Neural cell (in vitro differentiated cells): ENCODE data around the gene PRSS33. TPM values are rescaled to one million over a fixed set of nuclear protein-coding genes. Genes with fewer than 3 reads are reported as not detected.

Experiments
- H2AFZ ChIP-seq: fragments of 200-600, 300-800 bp; sonication (generic), shearing (Covaris generic); 2 replicates; pipeline ENCODE4 v1.6.0; 2014; ENCODE audit warnings: low read depth, mild to moderate bottlenecking, antibody characterized with exemption, low read length, moderate library complexity
- H3F3A ChIP-seq: fragments of 200-600 bp; shearing (Covaris generic); 2 replicates; pipeline ENCODE4 v1.6.1; 2016; ENCODE audit warnings: mild to moderate bottlenecking, moderate library complexity, mixed read lengths, antibody characterized with exemption, low read length; ENCODE audit not compliant: insufficient read depth, poor library complexity, severe bottlenecking
- H3K27ac ChIP-seq: fragments of 200-600, 300-800 bp; sonication (generic), shearing (Covaris generic); 2 replicates; pipeline ENCODE4 v1.5.1; 2014; ENCODE audit warnings: mild to moderate bottlenecking, low read length, moderate library complexity
- H3K27me3 ChIP-seq: fragments of 300-800, 200-600 bp; sonication (generic), shearing (Covaris generic); 2 replicates; pipeline ENCODE4 v1.6.0; 2014; ENCODE audit warnings: mild to moderate bottlenecking, low read depth, low read length, moderate library complexity; ENCODE audit not compliant: insufficient read depth
- H3K36me3 ChIP-seq: fragments of 300-800, 200-600 bp; sonication (generic), shearing (Covaris generic); 2 replicates; pipeline ENCODE4 v1.5.1; 2014; ENCODE audit warnings: mild to moderate bottlenecking, antibody characterized with exemption, low read length, moderate library complexity; ENCODE audit not compliant: insufficient read depth
- H3K4me2 ChIP-seq: fragments of 300-800, 200-600 bp; sonication (generic), shearing (Covaris generic); 2 replicates; pipeline ENCODE4 v1.6.0; 2014; ENCODE audit warnings: mild to moderate bottlenecking, low read length
- H3K4me3 ChIP-seq: fragments of 300-800, 200-600 bp; sonication (generic), shearing (Covaris generic); 2 replicates; pipeline ENCODE4 v1.5.1; 2014; ENCODE audit warnings: mild to moderate bottlenecking, low read length, moderate library complexity
- H3K79me2 ChIP-seq: fragments of 200-600 bp; shearing (Covaris generic); replicated peaks from 2 replicates; pipeline ENCODE4 v1.6.0; 2014; ENCODE audit warnings: mild to moderate bottlenecking, low read length, moderate library complexity; ENCODE audit not compliant: insufficient read depth
- H3K9ac ChIP-seq: fragments of 300-800, 200-600 bp; sonication (generic), shearing (Covaris generic); 2 replicates; pipeline ENCODE4 v1.6.1; 2016; ENCODE audit warnings: mild to moderate bottlenecking, low read length, mixed read lengths
- H3K9me2 ChIP-seq: fragments of 200-600 bp; shearing (Covaris generic); 2 replicates; pipeline ENCODE4 v1.6.1; 2016; ENCODE audit warnings: mild to moderate bottlenecking, low read length, mixed read lengths; ENCODE audit not compliant: insufficient read depth
- H3K9me3 ChIP-seq: fragments of 200-600, 300-800 bp; sonication (generic), shearing (Covaris generic); 2 replicates; pipeline ENCODE4 v1.6.1; 2016; ENCODE audit warnings: mild to moderate bottlenecking, mixed run types, low read length, moderate library complexity, mixed read lengths
- H4K20me1 ChIP-seq: fragments of 200-600 bp; shearing (Covaris generic); 2 replicates; pipeline ENCODE4 v1.6.1; 2016; ENCODE audit warnings: mild to moderate bottlenecking, mixed run types; ENCODE audit not compliant: insufficient read depth
- CTCF ChIP-seq: fragments of 450-650 bp; IDR thresholded peaks from 2 replicates; pipeline ENCODE4 v1.5.1; 2014; ENCODE audit warnings: antibody characterized with exemption, mild to moderate bottlenecking, moderate library complexity; ENCODE audit not compliant: poor library complexity, severe bottlenecking
- EP300 ChIP-seq: fragments of 450-650 bp; conservative IDR thresholded peaks from 2 replicates; pipeline ENCODE4 v1.6.1; 2014; ENCODE audit warnings: antibody characterized with exemption, mild to moderate bottlenecking, moderate library complexity; ENCODE audit not compliant: poor library complexity, severe bottlenecking
- EZH2 ChIP-seq: fragments of 200-600, 300-800 bp; shearing (Covaris generic), sonication (generic); IDR thresholded peaks from 2 replicates; pipeline ENCODE4 v1.6.1; 2014; ENCODE audit warnings: antibody characterized with exemption, low read length, borderline replicate concordance, mild to moderate bottlenecking; ENCODE audit not compliant: insufficient read depth, poor library complexity, severe bottlenecking
- MXI1 ChIP-seq: fragments of 450-650 bp; conservative IDR thresholded peaks from 2 replicates; pipeline ENCODE4 v1.6.1; 2014; ENCODE audit warnings: antibody characterized with exemption, mild to moderate bottlenecking; ENCODE audit not compliant: poor library complexity, severe bottlenecking
- POLR2AphosphoS5 ChIP-seq: IDR thresholded peaks from 2 replicates; pipeline ENCODE4 v1.6.1; 2012
- RAD21 ChIP-seq: fragments of 450-650 bp; conservative IDR thresholded peaks from 2 replicates; pipeline ENCODE4 v1.6.1; 2014; ENCODE audit warnings: antibody characterized with exemption, mild to moderate bottlenecking, moderate library complexity
- REST ChIP-seq: IDR thresholded peaks from 2 replicates; pipeline ENCODE4 v1.6.1; 2012; ENCODE audit warnings: borderline replicate concordance
- SMC3 ChIP-seq: fragments of 450-650 bp; conservative IDR thresholded peaks from 2 replicates; pipeline ENCODE4 v1.6.1; 2014; ENCODE audit warnings: antibody characterized with exemption, mild to moderate bottlenecking, moderate library complexity; ENCODE audit not compliant: poor library complexity
- TAF1 ChIP-seq: IDR thresholded peaks from 2 replicates; pipeline ENCODE4 v1.6.1; 2012; ENCODE audit warnings: low read depth
- polyA plus RNA-seq: library from polyadenylated mRNA; depleted of rRNA; stranded (reverse); fragments of >200 nt; gene quantifications from 2 replicates; pipeline ENCODE4 v1.2.3, GENCODE V29; 2014

Gene PRSS33
- polyA plus RNA-seq, 1 donor from 2014 or later, result not detected

- Histone ChIP-seq H3K4me2 (no peak overlapping the region), H3K36me3 (no peaks in the 10 kb centered on the region), H3F3A (no peaks in the 10 kb centered on the region), H3K9me2 (no peaks in the 10 kb centered on the region), H3K79me2 (no peaks in the 10 kb centered on the region), H2AFZ (no peak overlapping the region), H3K27ac (no peak overlapping the region), H3K9ac (no peak overlapping the region), H3K4me3 (no peak overlapping the region), H3K27me3 (no peaks in the 10 kb centered on the region), H3K9me3 (no peaks in the 10 kb centered on the region), H4K20me1 (no peaks in the 10 kb centered on the region)
- TF ChIP-seq POLR2AphosphoS5, result no peak
- no peak for TF ChIP-seq REST
- TF ChIP-seq TAF1, result no peak
- TF ChIP-seq EP300, result no peak
- no peak for TF ChIP-seq EZH2
- TF ChIP-seq MXI1, result no peak
- TF ChIP-seq CTCF, result no peak
- TF ChIP-seq RAD21, result no peak
- TF ChIP-seq SMC3, result no peak
These were observed 24.5 kb upstream of the PRSS33 start for GRCh38 chr16:2811703-2812471.

- no peak overlapping the region for H2AFZ ChIP-seq
- no peaks in the 10 kb centered on the region for H4K20me1 ChIP-seq
- H3K27ac ChIP-seq, result no peak overlapping the region
- no peaks in the 10 kb centered on the region for H3K9me3 ChIP-seq
- H3K9ac ChIP-seq, result no peak overlapping the region
- TF ChIP-seq TAF1 (no peak), EP300 (no peak), MXI1 (no peak), SMC3 (no peak), CTCF (no peak)
- no peak overlapping the region for H3K4me2 ChIP-seq
- no peaks in the 10 kb centered on the region for H3K36me3 ChIP-seq
- H3K27me3 ChIP-seq, result no peaks in the 10 kb centered on the region
- H3F3A ChIP-seq, result no peaks in the 10 kb centered on the region
- H3K9me2 ChIP-seq, result no peaks in the 10 kb centered on the region
- H3K79me2 ChIP-seq, result no peaks in the 10 kb centered on the region
- no peak overlapping the region for H3K4me3 ChIP-seq
These were observed 23.3 kb upstream of the PRSS33 start for GRCh38 chr16:2810651-2811050.
